ENCODE measurements around the gene EPB41L4B.

The EPB41L4B gene

GRCh38 chr9:109325089-109325488, 4.2 kb upstream of the EPB41L4B start:
- intact Hi-C loops (cut with DNase I) = no loop called here
- no peak for DNase-seq

- intact Hi-C loops (cut with DNase I) = loop anchor here (5.0 kb wide), 1 partner anchor 81 kb away; no protein-coding TSS in a partner anchor
These were observed 2.9 kb upstream of the EPB41L4B start for GRCh38 chr9:109323771-109324170.

GRCh38 chr9:109321727-109322126, 868 bp upstream of the EPB41L4B start:
- intact Hi-C loops (cut with DNase I) = loop anchor here (5.0 kb wide), 1 partner anchor 79 kb away; no protein-coding TSS in a partner anchor

More at GRCh38 chr9:109323771-109324170, 2.9 kb upstream of the EPB41L4B start:
- no peak for DNase-seq

GRCh38 chr9:109320331-109320741, 523 bp downstream of the EPB41L4B start:
- intact Hi-C loops (cut with DNase I) = loop anchor here (5.0 kb wide), 1 partner anchor 78 kb away; no protein-coding TSS in a partner anchor
- DNase-seq = peak in 4 of 42 donors; percentile 6 to 42 (median 30)

More at GRCh38 chr9:109321727-109322126, 868 bp upstream of the EPB41L4B start:
- no peak for DNase-seq

- intact Hi-C loops (cut with DNase I) = loop anchor here (5.0 kb wide), 1 partner anchor 77 kb away; no protein-coding TSS in a partner anchor
- peak in 1 of 42 donors; percentile 36 for DNase-seq
These were observed 1.1 kb downstream of the EPB41L4B start for GRCh38 chr9:109319626-109320241.

GRCh38 chr9:109319017-109319625, 1.7 kb downstream of the EPB41L4B start:
- DNase-seq = peak in 10 of 42 donors; percentile 8 to 40 (median 24)
- intact Hi-C loops (cut with DNase I) = no loop called here

GRCh38 chr9:109317979-109318741, 2.7 kb downstream of the EPB41L4B start:
- DNase-seq = peak in 1 of 42 donors; percentile 10
- intact Hi-C loops (cut with DNase I) = no loop called here

- no peak for DNase-seq
- intact Hi-C loops (cut with DNase I) = no loop called here
These were observed 3.4 kb downstream of the EPB41L4B start for GRCh38 chr9:109317311-109317978.

GRCh38 chr9:109316207-109316640, 4.6 kb downstream of the EPB41L4B start:
- intact Hi-C loops (cut with DNase I) = no loop called here
- peak; percentile 29 to 90 (median 71) for DNase-seq

GRCh38 chr9:109315480-109316206, 5.2 kb downstream of the EPB41L4B start:
- DNase-seq = peak in 1 of 42 donors; percentile 19
- intact Hi-C loops (cut with DNase I) = no loop called here

GRCh38 chr9:109314011-109314531, 6.8 kb downstream of the EPB41L4B start:
- intact Hi-C loops (cut with DNase I) = no loop called here
- DNase-seq = no peak

- intact Hi-C loops (cut with DNase I) = no loop called here
- DNase-seq = no peak
These were observed 7.5 kb downstream of the EPB41L4B start for GRCh38 chr9:109313351-109313750.

- intact Hi-C loops (cut with DNase I) = no loop called here
- DNase-seq = no peak
These were observed 8.1 kb downstream of the EPB41L4B start for GRCh38 chr9:109312783-109313182.

- DNase-seq = peak in 9 of 42 donors; percentile 14 to 60 (median 31)
- intact Hi-C loops (cut with DNase I) = no loop called here
These were observed 9.1 kb downstream of the EPB41L4B start for GRCh38 chr9:109311731-109312130.

- intact Hi-C loops (cut with DNase I) = no loop called here
- DNase-seq = no peak
These were observed 9.6 kb downstream of the EPB41L4B start for GRCh38 chr9:109311286-109311685.

GRCh38 chr9:109310486-109310901, 10.4 kb downstream of the EPB41L4B start:
- DNase-seq = no peak
- intact Hi-C loops (cut with DNase I) = no loop called here

GRCh38 chr9:109309282-109309681, 11.6 kb downstream of the EPB41L4B start:
- DNase-seq = no peak
- intact Hi-C loops (cut with DNase I) = no loop called here

Measured in head of caudate nucleus (tissue), 42 donors.